IMR-90 (cell line): ENCODE measurements around the gene CPNE2.

ENCODE experiments used
- CEBPB ChIP-seq: IDR thresholded peaks from 2 replicates; pipeline ENCODE4 v1.6.1; 2012; ENCODE audit warnings: low read depth, low read length, improper control_type of control experiment
- CHD1 ChIP-seq: IDR thresholded peaks from 2 replicates; pipeline ENCODE4 v1.6.1; 2012; ENCODE audit warnings: low read depth, low read length, improper control_type of control experiment
- FOS ChIP-seq: fragments of 150-350 bp; IDR thresholded peaks from 2 replicates; pipeline ENCODE4 v1.6.1; 2016; ENCODE audit warnings: low read depth, low read length
- MAFK ChIP-seq: IDR thresholded peaks from 2 replicates; pipeline ENCODE4 v1.6.1; 2012; ENCODE audit warnings: low read depth, low read length, improper control_type of control experiment
- POLR2A ChIP-seq: IDR thresholded peaks from 2 replicates; pipeline ENCODE4 v1.6.1; 2012; ENCODE audit warnings: mild to moderate bottlenecking, low read depth, low read length
- RAD21 ChIP-seq: IDR thresholded peaks from 2 replicates; pipeline ENCODE4 v1.6.1; 2012; ENCODE audit warnings: low read length, improper control_type of control experiment
- RFX5 ChIP-seq: IDR thresholded peaks from 2 replicates; pipeline ENCODE4 v1.8.0; 2012; ENCODE audit warnings: low read depth, mild to moderate bottlenecking, low read length, moderate library complexity
- SMC3 ChIP-seq: fragments of 150-350 bp; IDR thresholded peaks from 2 replicates; pipeline ENCODE4 v1.6.1; 2016; ENCODE audit warnings: low read depth, mild to moderate bottlenecking, antibody characterized with exemption, low read length, moderate library complexity
- USF2 ChIP-seq: fragments of 150-350 bp; IDR thresholded peaks from 2 replicates; pipeline ENCODE4 v1.6.1; 2017; ENCODE audit warnings: mild to moderate bottlenecking, antibody characterized with exemption, low read length, low read depth
- TF ChIP-seq, protein P1 (sequence below): conservative IDR thresholded peaks from 2 replicates; pipeline ENCODE4 v1.5.1; 2012; ENCODE audit warnings: mild to moderate bottlenecking, low read depth, low read length, improper control_type of control experiment
- TF ChIP-seq, protein P2 (sequence below): fragments of 150-350 bp; IDR thresholded peaks from 2 replicates; pipeline ENCODE4 v1.6.1; 2016; ENCODE audit warnings: low read depth, mild to moderate bottlenecking, low read length, moderate library complexity, borderline replicate concordance

GRCh38 chr16:57147381-57148221, 55.2 kb downstream of the CPNE2 start:
- TF ChIP-seq, protein P1, sequence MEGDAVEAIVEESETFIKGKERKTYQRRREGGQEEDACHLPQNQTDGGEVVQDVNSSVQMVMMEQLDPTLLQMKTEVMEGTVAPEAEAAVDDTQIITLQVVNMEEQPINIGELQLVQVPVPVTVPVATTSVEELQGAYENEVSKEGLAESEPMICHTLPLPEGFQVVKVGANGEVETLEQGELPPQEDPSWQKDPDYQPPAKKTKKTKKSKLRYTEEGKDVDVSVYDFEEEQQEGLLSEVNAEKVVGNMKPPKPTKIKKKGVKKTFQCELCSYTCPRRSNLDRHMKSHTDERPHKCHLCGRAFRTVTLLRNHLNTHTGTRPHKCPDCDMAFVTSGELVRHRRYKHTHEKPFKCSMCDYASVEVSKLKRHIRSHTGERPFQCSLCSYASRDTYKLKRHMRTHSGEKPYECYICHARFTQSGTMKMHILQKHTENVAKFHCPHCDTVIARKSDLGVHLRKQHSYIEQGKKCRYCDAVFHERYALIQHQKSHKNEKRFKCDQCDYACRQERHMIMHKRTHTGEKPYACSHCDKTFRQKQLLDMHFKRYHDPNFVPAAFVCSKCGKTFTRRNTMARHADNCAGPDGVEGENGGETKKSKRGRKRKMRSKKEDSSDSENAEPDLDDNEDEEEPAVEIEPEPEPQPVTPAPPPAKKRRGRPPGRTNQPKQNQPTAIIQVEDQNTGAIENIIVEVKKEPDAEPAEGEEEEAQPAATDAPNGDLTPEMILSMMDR = no peak
- TF ChIP-seq POLR2A = no peak
- no peak for TF ChIP-seq USF2
- TF ChIP-seq RAD21 = no peak
- no peak for TF ChIP-seq CEBPB
- TF ChIP-seq FOS = no peak
- no peak for TF ChIP-seq RFX5
- no peak for TF ChIP-seq SMC3
- TF ChIP-seq, protein P2, sequence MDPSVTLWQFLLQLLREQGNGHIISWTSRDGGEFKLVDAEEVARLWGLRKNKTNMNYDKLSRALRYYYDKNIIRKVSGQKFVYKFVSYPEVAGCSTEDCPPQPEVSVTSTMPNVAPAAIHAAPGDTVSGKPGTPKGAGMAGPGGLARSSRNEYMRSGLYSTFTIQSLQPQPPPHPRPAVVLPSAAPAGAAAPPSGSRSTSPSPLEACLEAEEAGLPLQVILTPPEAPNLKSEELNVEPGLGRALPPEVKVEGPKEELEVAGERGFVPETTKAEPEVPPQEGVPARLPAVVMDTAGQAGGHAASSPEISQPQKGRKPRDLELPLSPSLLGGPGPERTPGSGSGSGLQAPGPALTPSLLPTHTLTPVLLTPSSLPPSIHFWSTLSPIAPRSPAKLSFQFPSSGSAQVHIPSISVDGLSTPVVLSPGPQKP = no peak
- no peak for TF ChIP-seq MAFK
- TF ChIP-seq CHD1 = no peak
